ENCODE results near the gene FHIT. TPM values are rescaled to one million over a fixed set of nuclear protein-coding genes. Genes with fewer than 3 reads are reported as not detected.

The FHIT gene
- total RNA-seq, 1 donor from 2014 or later, result 10.2 TPM

DNA sequence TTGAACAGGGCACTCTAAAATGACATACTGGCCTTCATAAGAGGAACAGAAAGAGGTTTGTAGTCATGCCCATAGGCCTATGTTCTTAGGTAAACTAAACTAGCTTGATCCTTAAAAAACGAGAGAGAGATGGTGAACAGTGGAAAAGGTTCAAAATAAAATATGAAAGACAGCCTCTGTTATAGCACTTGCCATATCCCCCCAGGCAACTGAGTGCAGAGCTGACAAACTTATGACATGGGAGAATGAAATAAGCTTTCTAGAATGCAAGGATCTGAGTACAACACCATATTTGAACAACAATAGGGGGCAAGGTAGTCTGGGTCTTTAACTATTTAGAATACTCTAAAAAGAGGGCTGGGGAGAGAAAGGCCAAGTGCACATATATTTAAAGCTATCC is 1500.9 kb downstream of the FHIT start:
- ATAC-seq, result no peak
- intact Hi-C loops (cut with DNase I), result no loop called here

DNA sequence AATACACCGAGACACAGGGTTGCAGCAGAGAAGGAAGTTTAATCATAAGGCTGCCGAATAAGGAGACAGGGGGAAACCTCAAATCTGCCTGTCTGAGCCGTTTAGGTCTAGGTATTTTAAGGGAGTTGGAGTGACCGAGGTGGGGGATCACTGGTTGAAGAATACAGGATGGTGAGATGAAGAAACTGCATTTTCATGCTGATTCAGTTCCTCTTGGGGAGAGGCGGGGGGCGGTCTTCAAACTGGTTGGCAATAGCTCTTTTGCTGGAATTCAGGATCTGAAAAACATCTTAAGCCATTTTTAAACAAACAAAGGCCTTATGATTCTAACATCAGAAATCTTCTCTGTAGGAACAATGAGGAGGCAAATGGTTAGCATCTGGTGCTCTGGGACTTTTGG is 1502.0 kb downstream of the FHIT start:
- ATAC-seq (no peak), DNase-seq (ENCODE audit: low spot score) (no peak)
- intact Hi-C loops (cut with DNase I), result no loop called here

More for the DNA sequence above, 1500.9 kb downstream of the FHIT start:
- no peak for DNase-seq (ENCODE audit: low spot score)

GRCh38 chr3:59746585-59746984 is 1504.7 kb downstream of the FHIT start:
- ATAC-seq, result no peak

GRCh38 chr3:59737241-59737640 is 1514.0 kb downstream of the FHIT start:
- intact Hi-C loops (cut with DNase I), result no loop called here
- ATAC-seq (no peak), DNase-seq (ENCODE audit: low spot score) (no peak)

More at GRCh38 chr3:59746585-59746984, 1504.7 kb downstream of the FHIT start:
- intact Hi-C loops (cut with DNase I), result no loop called here
- no peak for DNase-seq (ENCODE audit: low spot score)

DNA sequence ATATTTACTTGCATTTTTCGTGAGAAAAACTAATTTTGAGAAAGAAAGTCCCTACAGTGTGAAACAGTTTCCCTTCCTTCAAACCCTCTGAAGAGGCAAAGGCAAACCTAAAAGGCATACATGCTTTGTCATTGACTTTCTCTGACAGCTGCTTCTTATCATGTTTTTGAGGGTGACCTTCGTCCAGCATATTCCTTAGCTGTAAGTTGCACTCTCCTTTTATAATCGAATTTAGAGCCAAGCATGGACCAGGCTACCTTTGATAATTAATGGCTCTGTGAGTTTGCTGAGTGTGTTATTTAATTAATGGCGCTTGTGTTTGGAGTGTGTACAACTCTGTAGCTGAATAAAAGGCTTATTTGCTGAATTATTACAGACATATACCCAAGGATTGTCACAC is 1517.2 kb downstream of the FHIT start:
- no peak for ATAC-seq
- intact Hi-C loops (cut with DNase I), result no loop called here
- no peak for DNase-seq (ENCODE audit: low spot score)

- DNase-seq (ENCODE audit: low spot score) (no peak), ATAC-seq (no peak)
- intact Hi-C loops (cut with DNase I), result no loop called here
These were observed 1518.0 kb downstream of the FHIT start for GRCh38 chr3:59733041-59733809.

DNA sequence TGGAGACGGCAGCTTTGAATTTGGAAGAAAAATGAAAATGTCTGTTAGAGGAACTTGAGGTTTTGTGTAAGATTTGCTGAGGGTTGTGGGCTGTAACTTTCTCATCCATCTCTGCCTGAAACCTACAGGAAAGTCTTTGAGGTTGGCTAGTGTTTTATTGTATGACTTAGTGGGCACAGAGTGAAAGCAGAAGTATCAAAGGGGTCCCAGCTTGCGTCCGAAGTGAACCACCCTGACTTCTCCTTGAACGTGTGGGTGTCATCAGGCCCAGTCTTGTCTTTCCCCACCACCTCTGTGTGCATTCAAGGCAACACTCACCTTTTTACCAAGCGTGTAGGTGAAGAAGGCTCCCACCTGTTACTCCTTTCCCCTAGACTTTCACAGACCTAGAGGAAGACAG is 1519.3 kb downstream of the FHIT start:
- DNase-seq (ENCODE audit: low spot score) (no peak), ATAC-seq (no peak)
- intact Hi-C loops (cut with DNase I), result no loop called here

- intact Hi-C loops (cut with DNase I), result no loop called here
- DNase-seq (ENCODE audit: low spot score) (no peak), ATAC-seq (no peak)
These were observed 1520.7 kb downstream of the FHIT start for GRCh38 chr3:59730591-59730990.

DNA sequence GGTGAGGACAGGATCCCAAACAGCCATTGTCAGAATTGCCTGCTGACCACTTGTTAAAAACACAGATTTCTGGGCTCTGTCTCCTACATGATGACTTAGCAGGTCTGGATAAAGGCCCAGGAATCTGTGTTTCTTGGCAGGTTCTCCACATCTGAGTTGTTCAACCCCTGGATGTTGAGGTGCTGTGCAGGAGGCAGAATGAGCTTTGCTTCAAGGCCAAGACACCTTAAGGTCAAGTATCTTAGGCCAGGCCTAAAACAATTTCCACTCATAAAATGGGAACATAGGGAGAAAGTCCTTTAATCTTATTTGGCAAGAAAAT is 1522.7 kb downstream of the FHIT start:
- no peak for DNase-seq (ENCODE audit: low spot score)
- intact Hi-C loops (cut with DNase I), result no loop called here
- no peak for ATAC-seq

GRCh38 chr3:59727902-59728586 is 1523.2 kb downstream of the FHIT start:
- intact Hi-C loops (cut with DNase I), result no loop called here
- ATAC-seq (no peak), DNase-seq (ENCODE audit: low spot score) (no peak)

- ATAC-seq (no peak), DNase-seq (ENCODE audit: low spot score) (no peak)
- intact Hi-C loops (cut with DNase I), result no loop called here
These were observed 1525.0 kb downstream of the FHIT start for GRCh38 chr3:59726279-59726678.

DNA sequence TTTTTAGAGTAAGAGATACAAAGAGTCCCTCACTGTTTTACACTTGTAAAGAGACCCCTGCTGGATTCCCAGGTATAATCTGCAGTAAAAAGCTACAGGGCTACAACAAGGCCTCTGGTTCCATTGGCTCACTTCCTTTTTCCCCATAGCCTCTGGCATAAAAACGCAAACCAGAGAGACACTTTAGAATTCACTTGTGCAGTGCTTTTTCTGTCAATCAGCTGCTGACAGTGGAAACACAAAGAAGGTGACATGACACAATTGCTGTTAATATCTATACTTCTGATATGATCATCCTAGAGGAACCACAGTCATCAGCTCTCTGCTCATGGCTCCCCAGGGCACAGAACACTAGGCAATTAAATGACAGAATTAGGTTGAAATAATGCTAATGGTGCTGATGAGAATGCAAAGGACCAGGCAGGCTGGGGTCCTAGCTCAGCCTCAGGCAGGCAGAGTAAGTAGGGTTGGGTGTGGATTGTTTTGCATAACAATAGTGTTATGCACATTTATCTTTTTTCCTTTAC is 1533.5 kb downstream of the FHIT start:
- DNase-seq (ENCODE audit: low spot score), result no peak
- intact Hi-C loops (cut with DNase I), result no loop called here
- ATAC-seq, result no peak

DNA sequence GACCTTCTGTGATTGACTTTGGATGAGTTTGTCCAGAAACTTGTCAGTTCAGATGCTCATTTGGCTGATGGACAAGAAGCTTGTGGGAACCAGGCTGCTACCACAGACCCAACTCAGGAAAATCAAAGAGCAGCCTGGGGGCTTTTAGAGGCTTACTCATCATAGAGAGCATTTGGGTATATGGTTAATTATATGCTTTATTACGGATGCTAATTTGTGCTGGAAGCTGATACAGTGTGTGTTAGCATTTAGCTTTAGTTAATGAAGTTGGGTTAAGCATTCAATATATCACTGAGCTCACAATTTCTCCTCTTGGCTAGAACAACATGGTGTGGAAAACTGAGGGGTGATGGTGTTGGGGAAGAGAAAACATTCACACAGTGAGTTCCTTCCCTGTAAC is 1537.2 kb downstream of the FHIT start:
- DNase-seq (ENCODE audit: low spot score), result no peak
- no peak for ATAC-seq
- intact Hi-C loops (cut with DNase I), result no loop called here

- DNase-seq (ENCODE audit: low spot score) (no peak), ATAC-seq (no peak)
- intact Hi-C loops (cut with DNase I), result no loop called here
These were observed 1540.7 kb downstream of the FHIT start for GRCh38 chr3:59710554-59710953.

GRCh38 chr3:59709702-59710553 is 1541.3 kb downstream of the FHIT start:
- peak; percentile 72 for DNase-seq (ENCODE audit: low spot score)
- peak; percentile 86 for ATAC-seq
- intact Hi-C loops (cut with DNase I), result no loop called here

- no peak for DNase-seq (ENCODE audit: low spot score)
- intact Hi-C loops (cut with DNase I), result no loop called here
- ATAC-seq, result no peak
These were observed 1543.0 kb downstream of the FHIT start for GRCh38 chr3:59708202-59708601.

DNA sequence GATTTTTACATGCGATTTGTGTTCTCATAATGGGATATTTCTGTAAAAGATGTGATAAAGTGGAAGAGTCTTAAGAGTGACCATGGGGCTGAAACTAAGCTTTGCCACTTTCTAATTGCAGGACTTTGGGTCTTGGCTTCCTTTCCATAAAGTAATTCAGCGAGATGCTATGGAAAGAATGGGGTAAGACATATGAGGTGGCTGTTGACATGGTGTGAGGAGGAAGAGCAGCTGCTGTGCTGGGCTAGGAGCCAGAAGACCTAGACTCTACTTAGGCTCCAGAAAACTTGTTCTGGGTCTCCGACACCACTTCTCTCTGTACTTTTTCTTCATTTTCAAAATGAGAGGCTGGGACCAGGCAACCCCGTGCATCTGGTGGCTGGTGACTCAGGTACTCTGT is 1547.0 kb downstream of the FHIT start:
- ATAC-seq (no peak), DNase-seq (ENCODE audit: low spot score) (no peak)
- intact Hi-C loops (cut with DNase I), result no loop called here

- intact Hi-C loops (cut with DNase I), result no loop called here
- ATAC-seq, result no peak
- DNase-seq (ENCODE audit: low spot score), result no peak
These were observed 1551.5 kb downstream of the FHIT start for GRCh38 chr3:59699648-59700320.

Measured in sciatic nerve (tissue), 2 donors.